ENCODE data around the gene GPBP1.

GPBP1 gene

DNA sequence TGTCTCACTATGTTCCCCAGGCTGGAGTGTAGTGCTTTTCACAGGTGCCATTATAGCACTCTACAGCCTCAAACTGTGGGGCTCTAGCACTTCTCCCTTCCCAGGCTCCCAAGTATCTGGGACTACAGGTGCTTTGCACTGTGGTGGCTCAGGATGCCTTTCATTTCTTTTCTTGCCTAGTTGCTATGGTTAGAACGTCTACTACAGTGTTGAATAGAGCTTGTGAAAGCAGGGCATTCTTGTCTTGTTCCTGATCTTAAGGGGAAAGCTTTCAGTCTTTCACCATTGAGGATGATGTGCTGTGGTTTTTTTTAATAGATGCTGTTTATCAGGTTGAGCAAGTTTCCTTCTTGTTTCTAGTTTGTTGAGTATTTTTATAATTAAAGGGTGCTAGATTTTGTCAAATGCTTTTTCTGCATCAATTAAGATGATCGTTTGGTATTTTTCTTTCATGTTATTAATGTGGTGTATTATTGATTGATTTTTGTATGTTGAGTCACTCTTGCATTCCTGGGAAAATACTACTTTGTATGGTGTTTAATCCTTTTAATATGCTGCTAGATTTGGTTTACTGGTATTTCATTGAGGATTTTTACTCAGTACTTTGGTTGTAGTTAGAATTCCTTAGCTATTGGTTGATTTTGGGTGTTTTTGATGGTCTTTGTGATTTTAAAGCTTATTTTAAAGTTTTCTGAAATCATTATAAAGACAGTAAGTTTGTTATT lies 35.6 kb downstream of the GPBP1 start:
- DNase-seq (ENCODE audit: low read depth in 2 of 3, low spot score in 1 of 3): no peak

DNA sequence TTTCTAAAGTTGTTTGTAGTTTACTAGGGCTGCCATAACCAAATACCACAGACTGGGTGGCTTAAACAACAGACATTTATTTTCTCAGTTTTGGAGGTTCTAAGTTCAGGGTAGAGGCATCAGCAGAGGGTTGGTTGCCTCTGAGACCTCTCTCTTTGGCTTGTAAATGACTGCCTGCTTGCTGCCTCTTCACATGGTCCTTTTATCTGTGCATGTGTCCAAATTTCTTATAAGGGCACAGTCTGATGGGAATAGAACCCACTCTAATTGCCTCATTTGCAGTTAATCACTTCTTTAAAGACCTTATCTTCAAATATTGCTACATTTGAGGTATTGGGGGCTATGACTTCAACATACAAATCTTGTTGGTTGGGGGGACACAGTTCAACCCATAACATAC lies 36.8 kb downstream of the GPBP1 start:
- no peak for DNase-seq (ENCODE audit: low read depth in 2 of 3, low spot score in 1 of 3)

DNA sequence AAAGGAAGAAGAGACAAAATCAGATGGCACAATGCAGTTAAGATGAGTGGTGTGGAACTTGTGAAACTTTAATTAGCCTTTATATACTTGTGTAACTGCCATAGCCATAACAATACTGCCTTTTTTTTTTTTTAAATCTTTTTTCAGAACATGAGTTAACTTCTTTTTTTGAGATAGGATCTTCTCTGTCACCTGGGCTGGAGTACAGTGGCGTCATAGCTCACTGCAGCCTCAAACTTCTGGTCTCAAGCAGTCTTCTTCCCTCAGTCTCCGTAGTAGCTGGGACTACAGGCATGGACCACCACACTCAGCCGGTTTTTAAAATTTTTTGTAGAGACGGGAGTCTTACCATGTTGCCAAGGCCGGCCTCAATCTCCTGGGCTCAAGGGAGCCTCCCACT lies 37.2 kb downstream of the GPBP1 start:
- no peak for DNase-seq (ENCODE audit: low read depth in 2 of 3, low spot score in 1 of 3)

DNA sequence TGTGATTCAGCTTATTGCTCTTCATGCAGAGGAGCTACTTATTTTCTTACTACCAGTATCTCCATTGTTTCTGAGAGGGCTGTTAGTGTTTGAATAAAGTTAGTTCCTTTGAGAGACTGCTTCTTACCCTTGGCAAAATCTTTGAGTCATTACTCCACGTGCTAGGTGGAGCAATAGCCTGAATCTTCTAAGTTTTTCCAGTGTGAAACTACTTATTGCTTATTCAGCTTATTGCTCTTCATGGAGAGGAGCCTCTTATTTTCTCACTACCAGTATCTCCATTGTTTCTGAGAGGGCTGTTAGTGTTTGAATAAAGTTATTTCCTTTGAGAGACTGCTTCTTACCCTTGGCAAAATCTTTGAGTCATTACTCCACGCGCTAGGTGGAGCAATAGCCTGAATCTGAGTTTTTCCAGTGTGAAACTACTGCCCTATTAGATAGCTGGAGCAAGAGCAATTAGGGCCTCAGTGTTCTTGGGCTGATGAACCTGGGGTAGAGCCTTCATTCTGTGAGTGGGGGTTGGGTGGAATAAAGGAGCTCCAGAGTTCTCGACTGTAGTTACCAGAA lies 41.9 kb downstream of the GPBP1 start:
- DNase-seq (ENCODE audit: low read depth in 2 of 3, low spot score in 1 of 3): no peak

DNA sequence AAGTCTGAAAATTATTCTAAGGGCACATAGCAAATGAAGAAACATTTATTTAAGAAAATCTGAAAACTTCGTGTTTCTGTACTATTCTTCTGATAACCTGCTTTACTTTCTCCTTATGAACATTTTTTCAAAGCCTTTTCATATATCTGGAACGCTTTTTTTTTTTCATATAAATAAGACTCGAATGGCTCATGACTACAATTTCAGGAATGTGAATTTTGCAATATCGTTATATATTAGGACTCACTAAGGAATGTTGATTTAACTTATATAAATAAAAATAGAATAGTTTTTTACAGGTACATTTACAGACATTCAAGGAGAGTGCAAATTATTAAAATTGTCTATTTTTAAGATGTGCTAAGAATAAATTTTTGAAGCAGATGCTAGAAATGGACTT lies 42.9 kb downstream of the GPBP1 start:
- DNase-seq (ENCODE audit: low read depth in 2 of 3, low spot score in 1 of 3): no peak

DNA sequence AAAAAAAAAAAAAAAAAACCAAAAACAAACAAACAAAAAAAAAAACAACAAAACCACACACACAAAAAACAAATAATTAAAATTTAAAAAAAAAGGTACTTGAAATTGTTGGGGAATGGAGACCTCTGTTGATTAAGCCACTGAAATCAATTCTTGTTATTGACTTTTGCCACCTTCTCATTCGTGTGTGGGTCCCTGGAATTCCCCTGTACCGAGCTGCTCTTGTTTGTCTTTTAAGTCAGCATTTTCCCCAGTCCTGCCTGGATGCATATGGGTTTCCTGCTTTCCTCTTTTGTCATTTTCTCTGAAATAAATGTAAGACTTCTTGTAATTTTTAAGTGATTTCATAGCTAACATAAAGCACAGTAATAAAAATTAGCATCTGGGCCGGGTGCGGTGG lies 45.5 kb downstream of the GPBP1 start:
- peak in 1 of 3 donors; percentile 12 for DNase-seq (ENCODE audit: low read depth in 2 of 3, low spot score in 1 of 3)

DNA sequence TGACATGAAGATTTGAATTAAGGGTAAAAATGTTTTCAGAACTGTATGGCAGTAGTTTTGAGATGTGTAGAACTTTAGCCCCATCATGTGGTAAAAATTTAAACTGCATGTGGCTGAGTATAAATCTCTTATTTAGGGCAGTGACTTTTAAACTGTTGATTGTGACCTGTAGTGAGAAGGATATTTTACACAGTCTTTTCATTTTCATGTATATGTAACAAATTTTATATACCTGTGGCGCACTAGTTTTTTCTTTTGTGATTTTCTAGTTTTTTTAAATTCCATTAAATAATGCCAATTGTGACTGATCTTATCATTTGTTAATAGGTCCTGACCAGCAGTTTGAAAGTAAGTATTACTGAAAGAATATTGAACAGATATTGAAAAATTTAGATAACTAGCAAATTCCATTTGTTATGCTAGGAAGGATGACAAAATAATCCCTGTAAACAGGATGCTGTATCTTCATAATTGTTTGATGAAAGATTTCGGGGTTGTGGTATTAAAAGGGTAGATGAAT lies 47.2 kb downstream of the GPBP1 start:
- peak in 1 of 3 donors; percentile 82 for DNase-seq (ENCODE audit: low read depth in 2 of 3, low spot score in 1 of 3)

DNA sequence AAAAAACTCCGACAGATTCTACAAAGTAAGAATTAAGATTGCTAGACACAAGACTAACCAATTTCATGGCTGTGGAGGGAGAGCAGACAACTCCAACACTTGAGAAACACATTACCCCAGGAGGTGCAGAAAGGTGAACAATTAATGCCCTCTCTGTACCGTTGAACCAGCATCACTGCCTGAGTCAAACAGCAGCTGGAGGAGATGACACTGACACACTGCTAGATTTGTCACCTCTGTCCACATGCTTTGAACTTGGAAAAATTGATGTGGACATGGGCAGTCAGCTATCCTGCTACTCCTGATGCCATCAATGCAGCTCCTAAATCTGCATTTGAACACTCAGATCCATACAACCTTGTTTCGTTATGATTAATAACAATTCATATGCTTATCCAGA lies 51.7 kb downstream of the GPBP1 start:
- DNase-seq (ENCODE audit: low read depth in 2 of 3, low spot score in 1 of 3): no peak

DNA sequence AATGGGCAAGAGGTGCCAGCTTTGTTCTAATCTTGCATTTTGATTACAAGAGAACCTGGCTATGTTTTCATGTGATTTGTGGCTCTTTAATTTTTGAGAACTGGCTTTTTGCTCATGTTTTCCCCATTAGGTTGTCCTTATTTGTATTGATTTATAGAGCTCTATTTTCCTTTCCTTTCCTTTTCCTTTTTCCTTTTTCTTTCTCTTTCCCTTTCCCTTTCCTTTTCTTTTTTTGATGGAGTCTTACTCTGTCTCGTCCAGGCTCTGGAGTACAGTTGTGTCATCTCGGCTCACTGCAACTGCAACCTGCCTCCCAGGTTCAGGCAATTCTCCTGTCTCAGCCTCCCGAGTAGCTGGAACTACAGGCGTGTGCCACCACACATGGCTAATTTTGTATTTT lies 55.5 kb downstream of the GPBP1 start:
- DNase-seq (ENCODE audit: low read depth in 2 of 3, low spot score in 1 of 3): no peak

DNA sequence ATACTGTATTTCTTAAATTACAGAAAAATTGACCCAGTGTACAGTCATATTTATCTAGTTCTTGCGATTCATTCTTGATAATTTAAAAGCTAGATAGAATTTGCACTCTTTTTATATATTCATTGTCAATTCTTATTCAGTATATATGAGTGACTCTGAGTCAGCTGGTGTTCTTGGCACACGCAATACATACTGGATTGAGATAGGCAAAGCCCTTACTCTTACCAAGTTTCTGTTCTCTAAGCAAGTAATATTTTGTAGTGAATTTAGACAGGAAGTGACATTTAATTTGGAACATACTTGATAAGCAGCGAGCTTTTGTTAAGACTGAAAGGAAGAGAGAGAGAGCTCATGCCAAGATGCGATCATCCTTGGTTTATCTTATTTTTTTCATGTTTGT lies 57.7 kb downstream of the GPBP1 start:
- no peak for DNase-seq (ENCODE audit: low read depth in 2 of 3, low spot score in 1 of 3)

DNA sequence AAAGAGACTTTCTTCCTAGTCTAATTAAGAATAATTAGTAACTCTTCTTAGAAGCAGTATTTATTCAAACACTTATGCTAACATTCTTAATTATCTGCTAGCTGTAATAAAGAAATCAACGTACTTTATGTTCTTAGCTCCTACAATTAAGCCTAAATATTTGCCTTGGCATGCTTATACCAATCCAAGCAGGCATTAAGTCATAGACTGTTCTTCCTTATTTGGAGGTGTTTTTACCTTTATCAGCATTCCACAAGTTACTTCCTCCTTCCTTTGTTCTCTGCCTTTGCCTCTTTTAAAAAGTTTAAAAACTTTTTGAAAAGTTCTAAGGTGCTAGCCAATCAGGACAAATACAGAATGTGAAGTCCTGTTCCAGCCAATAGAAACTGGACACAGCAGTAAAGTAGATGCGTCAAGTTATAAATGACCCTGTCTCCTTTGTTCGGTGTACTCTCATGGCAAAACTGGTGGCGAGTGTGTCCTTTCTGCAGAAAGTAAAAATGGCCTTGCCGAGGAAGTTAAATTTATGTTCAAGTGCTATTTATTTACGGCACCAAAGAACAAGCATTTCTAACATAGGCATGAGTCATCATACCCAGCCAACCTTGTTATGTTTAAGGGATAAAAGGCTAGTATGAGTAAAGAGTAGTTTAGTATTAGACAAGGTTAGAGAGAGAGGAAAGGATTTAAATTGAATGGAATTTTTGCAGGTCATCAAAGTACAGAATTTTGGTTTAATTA lies 58.6 kb downstream of the GPBP1 start:
- no peak for DNase-seq (ENCODE audit: low read depth in 2 of 3, low spot score in 1 of 3)

DNA sequence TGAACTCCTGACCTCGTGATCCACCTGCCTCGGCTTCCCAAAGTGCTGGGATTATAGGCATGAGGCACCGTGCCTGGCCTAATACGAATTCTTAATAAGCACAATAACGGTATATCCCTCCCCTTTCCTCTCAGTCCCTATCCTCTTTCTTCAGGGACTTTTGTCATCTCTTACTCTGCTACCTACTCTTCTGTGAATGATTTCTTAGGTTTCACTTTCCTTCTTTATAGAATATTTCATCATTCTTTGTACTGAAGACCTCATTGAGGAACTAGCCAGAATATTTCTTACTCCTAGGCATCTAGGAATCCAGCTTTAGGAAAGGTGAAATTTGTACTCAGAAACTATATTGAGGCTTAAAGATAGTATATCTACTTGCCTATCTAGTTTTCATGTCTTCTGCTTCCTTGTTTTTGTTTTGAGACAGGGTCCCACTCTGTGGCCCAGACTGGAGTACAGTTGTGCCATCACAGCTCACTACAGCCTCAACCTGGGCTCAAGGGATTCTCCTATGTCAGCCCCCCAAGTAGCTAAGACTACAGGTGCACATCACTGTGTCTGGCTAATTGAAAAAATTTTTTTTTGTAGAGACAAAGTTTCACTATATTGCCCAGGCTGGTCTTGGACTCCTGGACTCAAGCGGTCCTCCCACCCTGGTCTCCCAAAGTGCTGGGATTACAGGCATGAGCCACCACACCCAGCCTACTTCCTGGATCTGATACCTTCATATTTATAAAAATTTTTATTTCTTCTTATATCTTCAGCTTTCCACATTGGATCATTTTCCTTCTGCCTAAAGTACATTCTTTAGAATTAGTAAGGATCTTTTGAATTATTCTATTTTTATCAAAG lies 69.7 kb downstream of the GPBP1 start:
- DNase-seq (ENCODE audit: low read depth in 2 of 3, low spot score in 1 of 3): no peak

DNA sequence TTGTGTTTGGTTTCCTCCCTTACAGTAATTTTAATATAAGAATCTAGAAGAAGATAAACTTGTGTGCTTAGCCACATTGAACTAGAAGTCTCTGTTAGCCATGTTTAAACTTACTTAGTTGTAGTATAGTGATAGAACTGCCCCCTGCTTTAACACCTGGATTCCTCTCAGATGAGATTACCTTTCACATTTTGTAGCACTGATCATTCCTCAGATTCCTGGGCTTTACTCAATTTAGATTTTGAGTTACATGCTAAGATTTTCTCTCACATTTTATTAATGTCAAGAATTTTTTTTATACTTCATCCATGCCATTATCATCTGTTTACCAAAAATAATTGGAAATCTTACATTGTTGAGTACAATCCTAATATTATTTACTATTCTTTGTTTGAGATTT lies 70.5 kb downstream of the GPBP1 start:
- no peak for DNase-seq (ENCODE audit: low read depth in 2 of 3, low spot score in 1 of 3)

DNA sequence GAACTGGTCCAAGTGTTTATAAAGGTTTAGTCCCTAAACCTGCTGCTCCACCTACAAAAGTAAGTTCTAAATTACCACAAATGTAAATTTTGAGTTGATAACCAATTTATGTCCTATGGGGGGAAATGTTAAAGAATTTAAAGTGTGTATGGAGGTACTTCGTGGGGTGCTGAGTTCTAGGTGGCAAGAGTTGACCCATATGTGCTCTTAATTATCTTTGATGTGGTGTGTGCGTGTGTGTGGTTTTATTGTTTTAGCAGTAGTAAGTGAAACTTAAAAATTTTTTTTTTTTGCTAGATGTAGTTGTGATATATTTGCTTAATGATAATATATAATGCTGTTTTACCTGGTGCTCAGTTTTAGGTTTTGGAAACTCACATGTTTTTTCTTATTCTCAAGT lies 72.6 kb downstream of the GPBP1 start:
- no peak for DNase-seq (ENCODE audit: low read depth in 2 of 3, low spot score in 1 of 3)

DNA sequence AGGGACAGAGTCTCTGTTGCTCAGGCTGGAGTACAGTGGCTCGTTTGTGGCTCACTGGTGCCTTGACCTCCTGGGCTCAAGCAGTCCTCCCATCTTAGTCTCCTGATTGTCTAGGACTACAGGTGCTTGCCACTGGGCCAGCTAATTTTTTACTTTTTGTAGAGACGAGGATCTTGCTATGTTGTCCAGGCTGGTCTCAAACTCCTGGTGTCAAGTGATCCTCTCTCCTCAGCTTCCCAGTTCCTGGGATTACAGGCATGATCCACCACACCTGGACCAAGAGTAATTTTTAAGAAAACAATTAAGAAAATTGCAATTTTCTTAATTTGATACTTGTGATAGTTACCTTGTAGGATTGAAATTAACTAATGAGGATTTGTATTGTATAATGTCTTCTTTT lies 73.9 kb downstream of the GPBP1 start:
- DNase-seq (ENCODE audit: low read depth in 2 of 3, low spot score in 1 of 3): no peak

DNA sequence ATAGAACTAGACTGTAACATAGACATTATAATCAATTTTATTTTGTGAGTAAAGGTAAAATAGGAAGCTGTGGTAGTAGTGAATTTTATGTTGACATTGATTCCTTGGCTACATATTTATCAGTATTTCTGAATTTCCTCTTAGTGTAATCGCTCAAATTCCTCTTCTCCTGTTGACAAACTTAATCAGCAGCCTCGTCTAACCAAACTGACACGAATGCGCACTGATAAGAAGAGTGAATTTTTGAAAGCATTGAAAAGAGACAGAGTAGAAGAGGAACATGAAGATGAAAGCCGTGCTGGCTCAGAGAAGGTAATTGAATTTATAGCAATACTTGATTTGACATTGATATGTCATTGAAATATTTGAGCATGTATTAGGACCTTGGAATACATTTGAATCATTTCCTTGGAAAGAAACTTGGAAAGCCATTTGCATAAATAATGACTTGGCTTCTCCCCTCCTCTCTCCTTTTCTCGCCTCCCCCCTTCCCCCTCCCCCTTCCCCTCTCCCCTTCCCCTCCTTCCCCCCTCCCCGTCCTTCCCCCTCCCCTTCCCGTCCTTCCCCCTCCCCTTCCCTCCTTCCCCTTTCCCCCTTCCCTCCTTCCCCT lies 75.5 kb downstream of the GPBP1 start:
- DNase-seq (ENCODE audit: low read depth in 2 of 3, low spot score in 1 of 3): no peak

DNA sequence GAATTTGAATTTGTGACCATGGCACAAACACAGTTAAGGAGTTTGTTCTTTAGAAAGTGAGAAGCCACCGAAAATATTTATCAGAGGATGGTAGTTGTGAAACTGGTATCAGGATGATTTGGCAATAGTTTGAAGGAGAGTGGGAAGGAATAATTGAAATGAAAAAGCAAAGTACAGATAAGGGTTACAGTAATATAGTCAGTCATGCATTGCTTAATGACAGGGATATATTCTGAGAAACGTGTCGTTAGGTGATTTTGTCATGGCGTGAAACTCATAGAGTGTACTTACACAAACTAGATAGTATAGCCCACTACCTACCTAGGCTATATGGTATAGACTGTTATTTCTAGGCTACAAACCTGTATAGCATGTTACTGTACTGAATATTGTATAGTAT lies 84.2 kb downstream of the GPBP1 start:
- DNase-seq (ENCODE audit: low read depth in 2 of 3, low spot score in 1 of 3): no peak

DNA sequence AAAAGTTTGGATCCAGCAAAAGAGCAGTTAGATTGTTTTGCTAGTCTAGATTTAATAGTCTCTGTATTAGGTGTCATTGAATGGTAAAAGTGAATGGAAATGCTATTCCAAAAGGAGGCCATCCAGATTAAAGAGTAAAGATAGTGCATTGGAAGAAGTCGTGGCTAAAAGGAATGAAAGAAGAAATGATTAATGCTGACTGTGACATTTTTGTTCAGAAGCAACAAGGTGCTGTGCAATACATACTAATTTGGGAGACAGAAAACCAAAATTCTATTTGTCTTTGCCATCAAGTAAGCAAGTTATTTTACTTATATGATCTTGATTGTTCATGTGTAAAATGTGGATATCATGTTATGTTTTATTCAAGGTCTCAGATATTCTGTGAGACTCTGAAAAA lies 85.1 kb downstream of the GPBP1 start:
- no peak for DNase-seq (ENCODE audit: low read depth in 2 of 3, low spot score in 1 of 3)

DNA sequence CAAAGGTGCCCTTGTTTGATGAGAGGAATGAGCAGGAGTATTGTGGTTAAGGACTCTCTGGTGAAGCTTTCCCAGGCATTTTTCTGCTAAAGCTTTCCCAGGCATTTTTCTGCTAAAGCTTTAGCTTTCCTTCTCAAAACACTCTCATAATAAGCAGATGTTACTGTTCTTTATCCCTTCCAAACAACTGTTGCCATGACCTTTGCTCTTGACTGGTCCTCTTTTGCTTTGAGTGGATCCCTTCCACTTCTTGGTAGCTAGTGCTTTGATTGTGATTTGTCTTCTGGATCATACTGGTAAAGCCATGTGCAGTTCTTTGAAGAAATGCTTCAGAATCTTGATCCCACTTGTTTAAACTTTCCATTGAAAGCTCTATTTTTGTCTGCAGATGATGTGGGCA lies 85.8 kb downstream of the GPBP1 start:
- no peak for DNase-seq (ENCODE audit: low read depth in 2 of 3, low spot score in 1 of 3)

DNA sequence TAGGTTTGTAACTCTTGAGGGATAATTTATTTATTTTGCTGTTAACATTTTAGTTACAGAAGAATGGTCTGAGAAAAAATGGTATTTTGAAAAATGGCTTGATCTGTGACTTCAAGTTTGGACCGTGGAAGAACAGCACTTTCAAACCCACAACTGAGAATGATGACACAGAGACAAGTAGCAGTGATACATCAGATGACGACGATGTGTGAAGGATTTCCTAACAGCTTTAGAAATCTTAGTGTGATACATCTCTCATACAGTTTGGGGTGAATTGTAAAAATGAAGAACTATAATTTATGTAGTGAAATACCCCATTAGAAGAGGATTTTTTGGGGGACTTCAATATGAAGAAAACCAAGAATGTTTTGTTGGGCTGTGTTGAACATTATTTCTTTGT lies 88.7 kb downstream of the GPBP1 start:
- no peak for DNase-seq (ENCODE audit: low read depth in 2 of 3, low spot score in 1 of 3)

DNA sequence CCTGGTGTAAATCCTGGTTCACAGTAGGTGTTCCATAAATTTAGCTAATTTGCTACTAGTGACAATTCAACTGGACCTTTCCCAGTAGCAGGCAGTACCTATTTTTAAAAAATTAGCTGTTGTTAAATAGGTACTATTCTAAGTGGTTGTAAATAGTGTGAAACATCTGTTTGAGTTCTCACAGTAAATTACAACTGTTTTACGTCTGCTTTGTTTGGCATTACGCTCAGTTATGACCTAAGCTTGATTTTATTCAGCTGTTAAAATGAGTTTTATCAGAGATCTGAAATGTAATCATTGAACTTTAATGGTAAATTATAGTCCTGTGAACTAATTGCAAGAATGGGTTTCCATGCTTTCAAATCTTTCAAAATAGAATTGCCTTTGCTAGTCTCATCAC lies 93.9 kb downstream of the GPBP1 start:
- no peak for DNase-seq (ENCODE audit: low read depth in 2 of 3, low spot score in 1 of 3)
